Ovary (tissue), 9 donors: ENCODE results near the gene SUPT6H. TPM values are rescaled to one million over a fixed set of nuclear protein-coding genes. Genes with fewer than 3 reads are reported as not detected.
A peak's percentile ranks its signal among the peaks of the same experiment; 100 is the strongest.

Experiments used
- DNase-seq, 5 donors: peaks; one replicate each; pipeline ENCODE4 v3.0.0-alpha.2; 2019 to 2020
- H3K27ac ChIP-seq, 2 donors: fragments of 200-600 bp; one replicate each; pipeline versions ENCODE4 v1.5.1 to v1.8.0; 2019 to 2022
- H3K27me3 ChIP-seq: fragments of 200-600 bp; one replicate; pipeline ENCODE4 v1.8.0; 2022
- H3K36me3 ChIP-seq: fragments of 200-600 bp; sonication (generic); one replicate; pipeline ENCODE4 v1.5.1; 2019
- H3K4me1 ChIP-seq: one replicate; pipeline ENCODE4 v1.8.1; 2013; ENCODE audit warnings: mild to moderate bottlenecking, moderate library complexity; ENCODE audit not compliant: insufficient read depth
- H3K4me3 ChIP-seq: fragments of 200-600 bp; sonication (generic); one replicate; pipeline ENCODE4 v1.5.1; 2017
- H3K9me3 ChIP-seq, 2 donors: fragments of 200-600 bp in 1 of 2; sonication (generic) in 1 of 2; one replicate each; pipeline versions ENCODE4 v1.5.1 to v1.8.1; 2013 to 2019; ENCODE audit warnings: mild to moderate bottlenecking in 1 of 2, moderate library complexity in 1 of 2
- EP300 ChIP-seq: sonication (generic); formaldehyde crosslinking; IDR thresholded peaks from one replicate; pipeline ENCODE4 v1.6.1; 2017; ENCODE audit warnings: antibody characterized with exemption
- POLR2A ChIP-seq: fragments of 450-650 bp; IDR thresholded peaks from one replicate; pipeline ENCODE4 v1.6.1; 2017; ENCODE audit warnings: antibody characterized with exemption, mild to moderate bottlenecking, moderate library complexity
- WGBS, 3 donors: extraction: QIAGEN DNeasy Blood & Tissue Kit in 1 of 3; methylation state at CpG; one replicate each; pipeline versions ENCODE4 v1.1.5 to v1.1.7; 2013 to 2017; 5-methylcytosine and 5-hydroxymethylcytosine counted together
- intact Hi-C, 4 donors: fragments of 100-400 bp; cut with DNase I; formaldehyde crosslinking; loops; one replicate each; pipeline versions ENCODE4 v1.11.0 to v1.15.1; 2022 to 2023
- polyA plus RNA-seq, 2 donors: library from polyadenylated mRNA; stranded (reverse); fragments of 200-250 nt in 1 of 2; fragments of 350-450 nt in 1 of 2; fragmentation: Illumina TruSeq in 1 of 2; extraction: RNeasy Lipid Tissue Mini Kit (QIAGEN cat#74804) in 1 of 2; gene quantifications; one replicate each; pipeline ENCODE4 v1.2.3, GENCODE V29; 2013 to 2014
- total RNA-seq, 7 donors: library from RNA; depleted of rRNA in 2 of 7; stranded (reverse); fragments of >200 nt in 2 of 7; fragmentation: NEBNext Ultra II Directional in 3 of 7; extraction: Animal tissue kit (Norgen Biotek cat#: 25700) in 3 of 7; gene quantifications; one replicate each; pipeline versions ENCODE4 v1.1.0 to v1.2.4, GENCODE V29; 2016 to 2023
- TF ChIP-seq, protein P1 (sequence below), 3 donors: fragments of 450-650 bp in 2 of 3; fragments of 200-600 bp in 1 of 3; IDR thresholded peaks; one replicate each; pipeline versions ENCODE4 v1.5.1 to v1.8.0; 2016 to 2022; ENCODE audit warnings: antibody characterized with exemption in 3 of 3, mild to moderate bottlenecking in 1 of 3
- donor health status: DM: no; HTN: no; CAD: no; lungs with moderate emphysema.
- donor health status: DM: no; HTN: no; CAD: no.
- donor health status: Bipolar disorder and iron deficiency.
- donor health status: DM: yes; HTN: yes; CAD: no.
- donor health status: DM: no; HTN: no; CAD: no.
- donor health status: DM: yes; HTN: yes; CAD: no.

The SUPT6H gene
- total and polyA plus RNA-seq, 9 donors: 34.8 to 83.8 (median 67.2) TPM

DNA sequence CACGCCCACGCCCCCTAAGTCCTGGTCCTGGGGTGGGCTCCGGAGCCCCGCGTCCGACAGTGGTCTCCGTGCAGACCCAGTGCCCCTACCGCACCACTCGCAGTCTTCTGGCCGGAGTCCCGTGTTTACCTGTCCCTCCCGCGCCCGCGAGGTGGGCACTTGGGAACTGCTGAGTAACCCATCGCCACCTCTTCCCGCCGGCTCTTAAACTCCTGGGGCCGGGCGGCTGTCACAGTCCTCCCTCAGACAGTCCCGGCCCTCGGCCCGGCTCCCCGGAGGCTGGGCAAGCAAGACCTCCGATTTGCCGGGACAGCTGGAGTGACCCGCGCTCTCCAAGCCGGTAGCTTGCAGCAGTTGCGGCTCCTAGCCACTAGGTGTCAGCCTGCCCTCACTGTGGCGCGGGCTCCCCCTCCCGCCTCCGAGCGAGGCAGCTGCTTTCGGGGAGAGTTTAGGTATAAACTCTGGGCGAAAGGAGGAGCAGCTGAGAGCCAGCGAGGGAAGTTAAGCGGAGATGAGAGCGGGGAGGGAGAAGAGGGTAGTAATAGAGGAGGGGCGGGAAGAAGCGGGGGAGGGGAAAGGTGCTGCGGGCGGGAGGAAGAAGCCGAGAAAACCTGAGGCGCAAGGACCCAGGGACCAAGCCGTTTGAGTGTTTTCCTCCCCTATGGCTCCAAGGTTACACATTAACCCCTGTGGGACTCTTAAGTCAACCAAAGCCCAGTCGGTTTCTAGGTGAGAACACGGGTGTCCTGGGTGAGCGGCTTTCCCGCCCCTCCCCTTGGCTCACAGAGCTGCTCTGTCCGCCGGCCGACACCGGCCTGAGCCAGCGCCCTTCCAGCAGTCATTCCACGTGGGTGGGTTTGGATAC is 64.9 kb downstream of the SUPT6H start:
- TF ChIP-seq POLR2A (peak; percentile 28), EP300 (no peak)
- TF ChIP-seq, protein P1, sequence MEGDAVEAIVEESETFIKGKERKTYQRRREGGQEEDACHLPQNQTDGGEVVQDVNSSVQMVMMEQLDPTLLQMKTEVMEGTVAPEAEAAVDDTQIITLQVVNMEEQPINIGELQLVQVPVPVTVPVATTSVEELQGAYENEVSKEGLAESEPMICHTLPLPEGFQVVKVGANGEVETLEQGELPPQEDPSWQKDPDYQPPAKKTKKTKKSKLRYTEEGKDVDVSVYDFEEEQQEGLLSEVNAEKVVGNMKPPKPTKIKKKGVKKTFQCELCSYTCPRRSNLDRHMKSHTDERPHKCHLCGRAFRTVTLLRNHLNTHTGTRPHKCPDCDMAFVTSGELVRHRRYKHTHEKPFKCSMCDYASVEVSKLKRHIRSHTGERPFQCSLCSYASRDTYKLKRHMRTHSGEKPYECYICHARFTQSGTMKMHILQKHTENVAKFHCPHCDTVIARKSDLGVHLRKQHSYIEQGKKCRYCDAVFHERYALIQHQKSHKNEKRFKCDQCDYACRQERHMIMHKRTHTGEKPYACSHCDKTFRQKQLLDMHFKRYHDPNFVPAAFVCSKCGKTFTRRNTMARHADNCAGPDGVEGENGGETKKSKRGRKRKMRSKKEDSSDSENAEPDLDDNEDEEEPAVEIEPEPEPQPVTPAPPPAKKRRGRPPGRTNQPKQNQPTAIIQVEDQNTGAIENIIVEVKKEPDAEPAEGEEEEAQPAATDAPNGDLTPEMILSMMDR (IDR thresholded peaks at IDR 0.05): peak; percentile 96 to 99 (median 99)
- WGBS, 3 donors: 0 to 1% (median 1%) methylated on average over 57 of the region's 57 CpGs
- no peaks in the 10 kb centered on the region for H3K36me3 ChIP-seq
- peak; percentile 91 to 96 (median 94) for DNase-seq
- no peaks in the 10 kb centered on the region for H3K27me3 ChIP-seq
- peak overlapping the region; percentile 86 for H3K4me3 ChIP-seq
- no peaks in the 10 kb centered on the region for H3K9me3 ChIP-seq
- H3K4me1 ChIP-seq: peaks cover 5% of the 10 kb centered on the region
- intact Hi-C loops: loop anchor here in 2 of 4 donors (2.0 to 10.0 kb wide), 2 partner anchors 24 to 168 kb away; partner anchors contain the start of gene FLOT2 (in 1 of the 2)
- H3K27ac ChIP-seq: peak overlapping the region; percentile 47 to 95

DNA sequence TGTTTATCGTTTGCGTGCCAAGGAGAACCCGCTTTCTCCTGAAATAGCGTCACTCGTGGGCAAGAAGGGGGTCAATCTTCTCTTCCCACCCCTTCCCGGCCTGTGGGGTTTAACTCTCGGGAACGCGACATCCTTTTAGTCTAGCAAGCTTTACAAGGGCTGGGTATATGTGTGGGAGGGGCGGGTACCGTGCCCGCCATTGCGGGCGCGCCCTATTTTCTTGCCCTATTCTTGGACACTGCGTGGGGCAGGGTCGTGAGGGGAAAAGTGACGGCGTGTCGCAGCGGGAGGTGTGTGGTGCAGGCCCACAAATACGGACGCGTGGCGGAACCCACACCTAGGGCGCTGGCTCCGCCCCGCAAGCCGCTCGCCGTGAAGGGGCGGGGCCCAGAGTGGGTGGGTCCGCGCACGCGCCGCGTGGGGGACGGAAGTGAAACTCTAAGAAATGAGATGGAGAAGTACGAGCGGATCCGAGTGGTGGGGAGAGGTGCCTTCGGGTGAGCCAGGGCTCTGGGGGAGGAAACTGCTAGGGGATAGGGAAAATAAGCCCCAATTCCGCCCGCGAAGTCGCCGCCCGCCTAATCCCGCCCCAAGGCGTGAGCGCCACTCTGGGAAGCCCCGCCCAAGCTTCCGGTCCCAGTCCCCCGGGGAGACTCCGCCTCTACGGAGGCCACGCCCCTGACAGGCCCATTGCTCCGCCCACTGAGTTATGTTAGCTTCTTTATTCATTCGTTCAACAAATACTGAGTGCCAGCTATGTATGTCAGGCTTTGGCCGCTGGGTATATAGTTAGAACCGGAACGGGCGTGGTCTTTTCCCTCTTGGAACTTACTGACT is 66.6 kb downstream of the SUPT6H start, which contains the start of gene NEK8:
TSS of gene NEK8 (plus strand) at position 425 of the 837 bp plus-strand sequence. CDS start at position 451, 26 bp downstream.
- Histone ChIP-seq H3K27ac (peak within 1 kb of the TSS; percentile 89 to 95), H3K4me3 (peak within 1 kb of the TSS; percentile 86), H3K4me1 (peaks cover 5% of the 10 kb centered on the region), H3K9me3 (no peaks in the 10 kb centered on the region), H3K36me3 (no peaks in the 10 kb centered on the region), H3K27me3 (no peaks in the 10 kb centered on the region)
- intact Hi-C loops: loop anchor here in 2 of 4 donors (2.0 to 10.0 kb wide), 2 partner anchors 16 to 166 kb away; partner anchors contain the start of genes TRAF4 (in 2 of the 2) and FLOT2 (in 1 of the 2)
- peak; percentile 94 to 98 (median 97) for DNase-seq
- WGBS, 3 donors: 1% methylated on average over 63 to 64 of the region's 64 CpGs
- TF ChIP-seq, protein P1 (IDR thresholded peaks at IDR 0.05): no peak
- TF ChIP-seq EP300 (peak; percentile 6), POLR2A (peak; percentile 75)

DNA sequence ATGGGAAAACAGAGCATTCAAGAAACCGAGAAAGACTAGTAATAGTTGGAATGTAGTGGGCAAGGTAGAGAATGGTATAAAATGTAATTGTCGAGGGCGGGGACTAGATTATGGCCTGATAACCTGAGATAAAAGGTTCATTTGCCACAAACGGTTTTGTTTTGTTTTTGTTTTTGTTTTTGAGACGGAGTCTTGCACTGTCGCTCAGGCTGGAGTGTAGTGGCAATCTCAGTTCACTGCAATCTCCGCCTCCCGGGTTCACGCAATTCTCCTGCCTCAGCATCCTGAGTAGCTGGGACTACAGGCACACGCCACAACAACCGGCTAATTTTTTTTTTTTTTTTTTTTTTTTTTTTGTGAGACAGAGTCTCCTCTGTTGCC is 67.9 kb downstream of the SUPT6H start:
- no peak for DNase-seq
- H3K9me3 ChIP-seq: no peaks in the 10 kb centered on the region
- 82 to 85% (median 84%) methylated on average over 11 of the region's 11 CpGs for WGBS, 3 donors
- H3K4me1 ChIP-seq: peaks cover 5% of the 10 kb centered on the region
- intact Hi-C loops: loop anchor here in 2 of 4 donors (2.0 to 10.0 kb wide), 2 partner anchors 15 to 165 kb away; partner anchors contain the start of genes TRAF4 (in 2 of the 2) and FLOT2 (in 1 of the 2)
- H3K36me3 ChIP-seq: no peaks in the 10 kb centered on the region
- TF ChIP-seq POLR2A: no peak
- TF ChIP-seq, protein P1 (IDR thresholded peaks at IDR 0.05): no peak
- no peak for TF ChIP-seq EP300
- no peak overlapping the region for H3K27ac ChIP-seq
- no peaks in the 10 kb centered on the region for H3K27me3 ChIP-seq
- H3K4me3 ChIP-seq: no peak overlapping the region

DNA sequence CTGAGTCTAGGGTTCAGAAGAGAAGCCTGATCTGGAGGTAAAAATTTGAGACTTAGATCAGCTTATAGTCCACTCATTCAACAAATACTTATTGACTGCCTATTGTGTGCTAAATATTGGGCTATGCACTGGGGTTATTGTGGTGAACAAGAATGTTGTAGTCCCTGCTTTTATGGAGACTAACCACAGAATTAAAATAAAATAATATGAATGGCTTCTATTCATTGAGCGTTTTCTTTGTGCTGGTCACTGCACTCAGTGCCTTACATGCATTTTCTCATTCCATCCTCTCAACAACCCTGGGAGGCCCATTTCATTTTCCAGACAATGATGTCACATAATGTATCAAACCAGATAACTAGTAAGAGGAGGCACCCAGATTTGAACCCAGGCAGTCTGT is 71.3 kb downstream of the SUPT6H start:
- TF ChIP-seq, protein P1 (IDR thresholded peaks at IDR 0.05): no peak
- TF ChIP-seq EP300: no peak
- no peak for TF ChIP-seq POLR2A
- intact Hi-C loops: loop anchor here in 1 of 4 donors (1.0 kb wide), 1 partner anchor 28 kb away; no protein-coding TSS in a partner anchor
- WGBS, 3 donors: 82 to 95% (median 95%) methylated on average over 1 of the region's 1 CpG
- H3K27ac ChIP-seq: no peak overlapping the region
- no peaks in the 10 kb centered on the region for H3K9me3 ChIP-seq
- no peaks in the 10 kb centered on the region for H3K4me1 ChIP-seq
- no peaks in the 10 kb centered on the region for H3K27me3 ChIP-seq
- no peaks in the 10 kb centered on the region for H3K36me3 ChIP-seq
- DNase-seq: no peak
- no peak overlapping the region for H3K4me3 ChIP-seq
